ENCODE data around the gene IRGC.

IRGC gene

DNA sequence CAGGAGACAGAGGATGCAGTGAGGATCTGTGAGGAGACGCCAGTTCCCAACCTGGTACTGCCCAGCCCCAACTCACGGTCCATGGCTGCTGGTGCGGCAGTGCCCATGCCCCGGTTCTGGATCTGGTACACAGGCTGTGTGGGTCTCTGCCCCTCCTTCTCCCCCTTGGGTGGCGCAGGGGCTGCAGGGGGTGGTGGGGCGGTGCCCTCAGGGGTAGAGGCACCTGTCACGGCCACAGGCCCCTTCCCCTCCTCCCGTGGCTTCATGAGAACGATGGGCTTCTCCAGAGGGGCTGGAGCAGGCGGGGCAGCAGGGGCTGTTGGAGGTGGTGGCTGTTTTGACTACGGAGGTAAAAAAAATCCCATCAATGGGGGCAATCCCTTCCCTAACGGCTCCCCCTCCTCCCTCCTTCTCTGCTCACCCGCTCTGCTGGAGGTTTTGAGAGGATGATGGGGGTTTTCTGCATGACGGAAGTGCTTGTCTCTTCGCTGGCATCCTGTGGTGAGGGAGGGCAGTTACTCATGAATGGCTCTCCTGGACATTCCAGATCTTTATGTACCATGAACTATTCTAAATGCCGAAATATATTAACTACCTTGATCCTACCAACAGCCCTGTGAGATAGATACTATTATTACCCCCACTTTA is 31.8 kb downstream of the IRGC start:
- H3K4me1 ChIP-seq (ENCODE audit: control insufficient read depth in 1 of 2, insufficient read depth in 2 of 2, low read length in 2 of 2), result peaks cover 0 to 9% of the 10 kb centered on the region in 2 donors
- H3K27me3 ChIP-seq (ENCODE audit: low read depth, low read length), result no peaks in the 10 kb centered on the region
- no peak overlapping the region for H3K27ac ChIP-seq (ENCODE audit: low read length)
- peaks cover 50 to 64% of the 10 kb centered on the region in 2 donors for H3K36me3 ChIP-seq (ENCODE audit: control insufficient read depth in 1 of 2, insufficient read depth in 2 of 2, low read length in 2 of 2)
- H3K4me3 ChIP-seq (ENCODE audit: low read depth in 1 of 2, low read length in 2 of 2), result no peak overlapping the region
- no peaks in the 10 kb centered on the region for H3K9me3 ChIP-seq (ENCODE audit: control insufficient read depth in 1 of 2, low read length in 2 of 2)

DNA sequence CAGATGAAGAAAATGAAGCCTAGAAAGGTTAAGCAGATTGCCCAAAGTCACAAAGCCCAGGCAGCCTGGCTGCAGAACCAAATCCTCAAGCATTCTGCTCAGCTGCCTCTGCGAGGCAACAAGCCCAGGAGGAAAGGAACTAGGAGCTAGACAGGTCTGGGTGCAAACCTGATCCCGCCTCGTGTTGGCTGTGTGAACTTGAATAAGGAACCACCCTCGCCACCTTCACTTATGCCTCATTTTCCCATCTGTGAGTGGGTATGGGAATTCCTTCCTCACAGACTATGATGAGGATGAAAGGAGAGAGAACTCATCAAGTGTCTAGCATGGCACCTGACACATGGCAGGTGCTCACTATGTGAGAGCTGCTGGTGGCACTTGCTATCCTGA is 32.3 kb downstream of the IRGC start:
- H3K27ac ChIP-seq (ENCODE audit: low read length), result no peak overlapping the region
- H3K4me1 ChIP-seq (ENCODE audit: control insufficient read depth in 1 of 2, insufficient read depth in 2 of 2, low read length in 2 of 2), result peaks cover 0 to 13% of the 10 kb centered on the region in 2 donors
- H3K4me3 ChIP-seq (ENCODE audit: low read depth in 1 of 2, low read length in 2 of 2), result no peak overlapping the region
- no peaks in the 10 kb centered on the region for H3K27me3 ChIP-seq (ENCODE audit: low read depth, low read length)
- H3K36me3 ChIP-seq (ENCODE audit: control insufficient read depth in 1 of 2, insufficient read depth in 2 of 2, low read length in 2 of 2), result peaks cover 47 to 59% of the 10 kb centered on the region in 2 donors
- H3K9me3 ChIP-seq (ENCODE audit: control insufficient read depth in 1 of 2, low read length in 2 of 2), result no peaks in the 10 kb centered on the region

DNA sequence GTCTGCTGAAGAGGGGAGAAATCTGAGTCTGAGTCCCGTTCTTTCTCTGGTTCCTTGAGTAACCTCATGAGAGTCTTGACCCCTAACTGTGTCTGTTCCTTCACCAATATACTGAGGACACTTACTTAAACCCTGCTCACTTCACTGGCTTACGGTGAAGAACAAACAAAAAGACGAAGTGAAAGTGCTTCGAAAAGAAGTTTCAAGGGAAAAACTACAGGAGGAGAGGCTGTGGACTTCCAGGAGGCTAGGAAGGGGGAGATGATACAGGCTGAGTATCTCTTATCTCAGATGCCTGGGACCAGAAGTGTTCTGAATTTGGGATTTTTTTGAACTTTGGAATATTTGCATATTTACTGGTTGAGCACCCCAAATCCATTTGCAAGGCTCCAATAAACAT is 32.8 kb downstream of the IRGC start:
- no peaks in the 10 kb centered on the region for H3K9me3 ChIP-seq (ENCODE audit: control insufficient read depth in 1 of 2, low read length in 2 of 2)
- H3K27ac ChIP-seq (ENCODE audit: low read length), result no peak overlapping the region
- H3K4me1 ChIP-seq (ENCODE audit: control insufficient read depth in 1 of 2, insufficient read depth in 2 of 2, low read length in 2 of 2), result peaks cover 0 to 17% of the 10 kb centered on the region in 2 donors
- H3K4me3 ChIP-seq (ENCODE audit: low read depth in 1 of 2, low read length in 2 of 2), result no peak overlapping the region
- peaks cover 45 to 54% of the 10 kb centered on the region in 2 donors for H3K36me3 ChIP-seq (ENCODE audit: control insufficient read depth in 1 of 2, insufficient read depth in 2 of 2, low read length in 2 of 2)
- H3K27me3 ChIP-seq (ENCODE audit: low read depth, low read length), result no peaks in the 10 kb centered on the region

DNA sequence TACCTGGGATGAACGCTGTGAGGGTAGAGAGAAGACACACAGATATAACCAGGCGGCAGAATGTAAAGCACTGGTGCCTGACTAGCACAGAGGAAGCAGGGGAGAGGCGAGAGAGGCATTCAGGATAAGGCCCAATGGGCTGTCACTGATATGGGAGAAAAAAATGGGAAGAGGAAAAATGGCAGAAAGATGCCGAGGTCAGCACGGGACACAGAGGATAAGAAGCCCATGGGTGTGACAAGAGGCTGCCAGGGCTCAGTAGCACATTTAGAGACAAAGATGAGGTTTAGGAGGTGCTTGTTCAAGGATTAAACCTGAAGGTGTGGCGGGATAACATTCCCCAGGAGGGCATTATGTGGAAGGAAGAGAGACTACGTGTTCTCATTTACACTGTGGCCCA is 33.3 kb downstream of the IRGC start:
- Histone ChIP-seq H3K4me1 (ENCODE audit: control insufficient read depth in 1 of 2, insufficient read depth in 2 of 2, low read length in 2 of 2) (peaks cover 0 to 22% of the 10 kb centered on the region in 2 donors), H3K4me3 (ENCODE audit: low read depth in 1 of 2, low read length in 2 of 2) (no peak overlapping the region), H3K27me3 (ENCODE audit: low read depth, low read length) (no peaks in the 10 kb centered on the region), H3K9me3 (ENCODE audit: control insufficient read depth in 1 of 2, low read length in 2 of 2) (no peaks in the 10 kb centered on the region), H3K36me3 (ENCODE audit: control insufficient read depth in 1 of 2, insufficient read depth in 2 of 2, low read length in 2 of 2) (peaks cover 45 to 52% of the 10 kb centered on the region in 2 donors), H3K27ac (ENCODE audit: low read length) (no peak overlapping the region)

DNA sequence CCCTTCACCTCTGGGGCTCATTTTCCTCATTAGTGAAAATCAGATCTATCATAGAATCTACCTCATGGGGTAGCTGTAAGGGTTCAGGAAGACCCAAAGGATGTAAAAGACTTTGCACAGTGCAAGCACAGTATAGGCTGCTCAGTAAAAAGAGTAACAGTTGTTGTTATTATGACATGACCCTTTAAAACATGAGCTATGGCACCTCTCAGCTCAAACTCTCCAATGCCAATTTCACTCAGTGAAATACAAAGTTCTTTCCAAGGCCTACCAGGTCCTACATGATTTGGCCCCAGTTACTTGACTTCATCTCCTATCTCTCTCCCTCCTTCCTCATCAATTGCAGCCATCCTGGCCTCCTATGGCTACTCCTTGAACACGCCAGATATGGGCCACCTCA is 34.0 kb downstream of the IRGC start:
- H3K9me3 ChIP-seq (ENCODE audit: control insufficient read depth in 1 of 2, low read length in 2 of 2), result no peaks in the 10 kb centered on the region
- no peak overlapping the region for H3K4me3 ChIP-seq (ENCODE audit: low read depth in 1 of 2, low read length in 2 of 2)
- H3K27ac ChIP-seq (ENCODE audit: low read length), result no peak overlapping the region
- no peaks in the 10 kb centered on the region for H3K27me3 ChIP-seq (ENCODE audit: low read depth, low read length)
- peaks cover 0 to 23% of the 10 kb centered on the region in 2 donors for H3K4me1 ChIP-seq (ENCODE audit: control insufficient read depth in 1 of 2, insufficient read depth in 2 of 2, low read length in 2 of 2)
- H3K36me3 ChIP-seq (ENCODE audit: control insufficient read depth in 1 of 2, insufficient read depth in 2 of 2, low read length in 2 of 2), result peaks cover 41 to 56% of the 10 kb centered on the region in 2 donors

DNA sequence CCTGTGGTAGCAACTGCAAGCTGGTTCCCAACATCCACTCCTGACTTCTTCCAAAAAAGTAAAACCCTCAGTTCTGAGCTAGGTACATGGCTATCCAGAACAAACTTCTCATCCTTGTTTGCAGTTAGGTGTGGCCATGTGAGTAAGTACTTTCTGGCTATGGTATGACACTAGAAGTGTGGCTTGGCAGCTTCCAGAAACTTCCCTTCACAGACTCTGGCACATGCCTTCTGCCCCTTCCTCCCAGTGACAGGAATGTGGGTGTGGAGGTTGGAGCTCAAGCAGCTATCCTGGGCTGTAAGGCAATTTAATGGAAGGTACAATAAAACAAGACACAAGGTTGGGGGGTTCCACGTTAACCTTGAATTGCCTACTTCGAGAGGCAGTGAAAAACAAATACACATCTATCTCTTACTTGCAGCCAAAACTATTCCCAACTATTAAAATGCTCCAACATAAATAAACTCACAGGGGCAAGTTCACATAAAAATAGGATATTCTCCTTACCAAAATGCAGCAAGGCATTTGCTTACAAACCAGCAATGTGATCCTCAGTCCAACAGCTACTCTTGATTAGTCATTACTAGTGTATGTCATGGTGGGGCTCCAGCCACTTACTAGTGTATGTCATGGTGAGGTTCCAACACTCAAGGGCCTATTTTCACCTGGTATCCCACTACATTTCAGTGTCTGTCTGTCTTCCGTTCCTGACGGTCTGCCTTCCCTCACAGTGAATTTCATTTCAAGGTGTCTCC is 35.8 kb downstream of the IRGC start:
- H3K4me3 ChIP-seq (ENCODE audit: low read depth in 1 of 2, low read length in 2 of 2), result no peak overlapping the region
- peaks cover 30 to 50% of the 10 kb centered on the region in 2 donors for H3K36me3 ChIP-seq (ENCODE audit: control insufficient read depth in 1 of 2, insufficient read depth in 2 of 2, low read length in 2 of 2)
- H3K9me3 ChIP-seq (ENCODE audit: control insufficient read depth in 1 of 2, low read length in 2 of 2), result no peaks in the 10 kb centered on the region
- H3K27me3 ChIP-seq (ENCODE audit: low read depth, low read length), result no peaks in the 10 kb centered on the region
- H3K4me1 ChIP-seq (ENCODE audit: control insufficient read depth in 1 of 2, insufficient read depth in 2 of 2, low read length in 2 of 2), result peaks cover 0 to 23% of the 10 kb centered on the region in 2 donors
- no peak overlapping the region for H3K27ac ChIP-seq (ENCODE audit: low read length)

DNA sequence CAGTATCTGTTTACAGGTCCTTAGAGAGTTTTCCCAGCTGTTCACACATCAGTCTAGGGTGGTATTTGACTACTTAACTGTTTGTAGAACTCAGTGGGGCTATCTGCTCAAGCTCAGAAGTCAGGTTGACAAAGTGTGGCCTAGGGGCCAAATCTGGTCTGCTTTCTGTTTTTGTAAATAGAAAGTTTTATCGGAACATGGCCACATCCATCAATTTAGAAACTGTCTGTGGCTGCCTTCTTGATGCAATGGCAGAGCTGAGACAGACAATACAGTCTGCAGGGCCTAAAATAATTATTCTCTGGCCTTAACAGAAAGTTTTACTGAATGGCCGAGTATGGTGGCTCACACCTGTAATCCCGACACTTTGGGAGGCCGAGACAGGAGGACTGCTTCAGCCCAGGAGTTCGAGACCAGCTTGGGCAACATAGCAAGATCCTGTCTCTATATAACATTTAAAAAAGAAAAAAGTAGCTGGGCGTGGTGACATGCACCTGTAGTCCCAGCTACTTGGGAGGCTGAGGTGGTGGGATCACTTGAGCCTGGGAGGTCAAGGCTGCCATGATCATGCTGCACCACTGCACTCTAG is 36.5 kb downstream of the IRGC start:
- peaks cover 0 to 23% of the 10 kb centered on the region in 2 donors for H3K4me1 ChIP-seq (ENCODE audit: control insufficient read depth in 1 of 2, insufficient read depth in 2 of 2, low read length in 2 of 2)
- peaks cover 25 to 43% of the 10 kb centered on the region in 2 donors for H3K36me3 ChIP-seq (ENCODE audit: control insufficient read depth in 1 of 2, insufficient read depth in 2 of 2, low read length in 2 of 2)
- no peaks in the 10 kb centered on the region for H3K27me3 ChIP-seq (ENCODE audit: low read depth, low read length)
- H3K27ac ChIP-seq (ENCODE audit: low read length), result no peak overlapping the region
- H3K9me3 ChIP-seq (ENCODE audit: control insufficient read depth in 1 of 2, low read length in 2 of 2), result no peaks in the 10 kb centered on the region
- H3K4me3 ChIP-seq (ENCODE audit: low read depth in 1 of 2, low read length in 2 of 2), result no peak overlapping the region

DNA sequence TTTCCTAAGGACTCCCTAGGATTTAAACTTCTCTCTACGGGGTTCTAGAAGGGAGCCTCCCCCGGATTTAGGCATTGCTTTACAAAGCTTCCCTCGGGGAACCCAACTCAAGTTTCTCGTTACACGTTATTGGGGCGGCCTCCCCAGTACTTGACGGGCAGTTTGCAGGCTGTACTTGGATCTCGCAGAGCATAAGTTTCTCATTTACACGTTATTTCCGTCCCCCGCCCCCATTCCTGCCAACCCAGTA is 38.3 kb downstream of the IRGC start:
- peak overlapping the region; percentile 82 to 85 for H3K4me3 ChIP-seq (ENCODE audit: low read depth in 1 of 2, low read length in 2 of 2)
- H3K36me3 ChIP-seq (ENCODE audit: control insufficient read depth in 1 of 2, insufficient read depth in 2 of 2, low read length in 2 of 2), result peaks cover 9 to 25% of the 10 kb centered on the region in 2 donors
- peak overlapping the region; percentile 96 for H3K27ac ChIP-seq (ENCODE audit: low read length)
- peaks cover 0 to 23% of the 10 kb centered on the region in 2 donors for H3K4me1 ChIP-seq (ENCODE audit: control insufficient read depth in 1 of 2, insufficient read depth in 2 of 2, low read length in 2 of 2)
- H3K27me3 ChIP-seq (ENCODE audit: low read depth, low read length), result no peaks in the 10 kb centered on the region
- no peaks in the 10 kb centered on the region for H3K9me3 ChIP-seq (ENCODE audit: control insufficient read depth in 1 of 2, low read length in 2 of 2)

DNA sequence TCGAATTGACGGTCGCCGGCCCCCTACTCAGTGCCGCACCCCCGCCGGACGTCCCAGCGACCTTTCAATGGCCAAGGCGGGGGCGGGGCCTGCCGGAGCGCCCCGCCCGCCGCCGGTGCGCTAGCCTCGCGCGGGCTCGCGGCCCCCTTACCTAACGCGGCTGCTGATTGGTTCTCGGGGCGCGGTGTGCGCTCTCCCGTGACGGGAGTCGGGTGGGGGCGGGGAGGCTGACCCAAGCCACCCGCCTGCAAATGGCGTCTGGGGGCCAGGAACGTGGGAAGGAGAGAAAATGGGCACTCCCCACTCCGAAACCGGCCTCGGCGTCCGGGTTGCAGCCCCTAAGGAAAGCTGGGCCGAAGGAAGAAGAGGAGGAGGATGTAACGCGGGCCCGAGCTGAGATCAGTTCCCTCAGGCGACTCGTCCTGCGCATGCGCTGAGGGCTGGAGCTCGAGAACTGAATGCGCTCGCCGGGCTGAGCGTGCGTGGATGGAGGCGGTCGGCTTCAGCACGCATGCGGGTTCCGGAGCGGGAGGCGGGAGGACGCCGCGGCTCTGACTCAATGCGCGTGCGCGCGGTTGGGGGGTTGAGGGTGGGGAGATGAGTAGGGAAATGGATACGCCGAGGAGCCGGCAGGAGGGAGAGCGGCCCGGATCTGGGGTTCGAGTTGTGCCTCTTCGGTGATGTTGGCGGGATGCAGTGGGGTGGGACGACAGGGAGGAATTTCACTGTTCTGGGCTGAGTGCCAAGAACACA is 38.8 kb downstream of the IRGC start, which contains the start of gene SMG9:
Gene SMG9 (minus strand): TSS at position 460 of the 753 bp plus-strand sequence. CDS start 4,221 bp downstream, outside the sequence.
- H3K27ac ChIP-seq (ENCODE audit: low read length), result peak within 1 kb of the TSS; percentile 96
- H3K4me1 ChIP-seq (ENCODE audit: control insufficient read depth in 1 of 2, insufficient read depth in 2 of 2, low read length in 2 of 2), result peaks cover 0 to 23% of the 10 kb centered on the region in 2 donors

DNA sequence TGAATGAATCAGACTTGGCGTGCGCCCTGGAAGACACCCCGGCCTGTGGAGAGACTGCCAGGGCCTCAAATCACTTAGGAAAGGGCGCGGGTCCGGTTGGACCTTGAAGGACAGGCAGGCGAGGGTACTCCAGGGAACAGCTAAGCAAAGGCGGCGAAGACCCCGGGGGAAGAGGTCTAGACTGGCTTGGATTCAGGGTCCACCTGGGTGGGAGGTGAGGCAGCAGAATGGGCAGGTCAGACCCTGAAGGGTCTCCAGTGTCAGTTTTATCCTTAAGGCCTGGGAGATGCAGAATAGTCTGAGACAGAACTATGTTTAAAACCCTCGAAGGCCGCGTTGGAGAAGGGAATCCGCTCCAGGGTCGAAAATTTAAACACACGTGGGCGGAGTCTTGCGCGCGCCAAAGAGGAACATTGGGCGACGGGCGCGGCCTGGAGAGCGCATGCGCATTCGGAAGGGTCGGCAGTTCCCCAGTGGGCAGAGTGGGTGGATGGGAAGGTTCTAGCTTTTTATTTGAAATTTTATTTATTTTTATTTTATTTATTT is 39.5 kb downstream of the IRGC start:
- Histone ChIP-seq H3K27ac (ENCODE audit: low read length) (peak overlapping the region; percentile 96), H3K36me3 (ENCODE audit: control insufficient read depth in 1 of 2, insufficient read depth in 2 of 2, low read length in 2 of 2) (peaks cover 0 to 13% of the 10 kb centered on the region in 2 donors), H3K9me3 (ENCODE audit: control insufficient read depth in 1 of 2, low read length in 2 of 2) (no peaks in the 10 kb centered on the region), H3K4me1 (ENCODE audit: control insufficient read depth in 1 of 2, insufficient read depth in 2 of 2, low read length in 2 of 2) (peaks cover 0 to 23% of the 10 kb centered on the region in 2 donors), H3K4me3 (ENCODE audit: low read depth in 1 of 2, low read length in 2 of 2) (peak overlapping the region; percentile 82 to 85), H3K27me3 (ENCODE audit: low read depth, low read length) (no peaks in the 10 kb centered on the region)

More for the DNA sequence above, 38.8 kb downstream of the IRGC start, which contains the start of gene SMG9:
- peak within 1 kb of the TSS; percentile 82 to 85 for H3K4me3 ChIP-seq (ENCODE audit: low read depth in 1 of 2, low read length in 2 of 2)
- H3K9me3 ChIP-seq (ENCODE audit: control insufficient read depth in 1 of 2, low read length in 2 of 2), result no peaks in the 10 kb centered on the region
- peaks cover 4 to 20% of the 10 kb centered on the region in 2 donors for H3K36me3 ChIP-seq (ENCODE audit: control insufficient read depth in 1 of 2, insufficient read depth in 2 of 2, low read length in 2 of 2)
- H3K27me3 ChIP-seq (ENCODE audit: low read depth, low read length), result no peaks in the 10 kb centered on the region

DNA sequence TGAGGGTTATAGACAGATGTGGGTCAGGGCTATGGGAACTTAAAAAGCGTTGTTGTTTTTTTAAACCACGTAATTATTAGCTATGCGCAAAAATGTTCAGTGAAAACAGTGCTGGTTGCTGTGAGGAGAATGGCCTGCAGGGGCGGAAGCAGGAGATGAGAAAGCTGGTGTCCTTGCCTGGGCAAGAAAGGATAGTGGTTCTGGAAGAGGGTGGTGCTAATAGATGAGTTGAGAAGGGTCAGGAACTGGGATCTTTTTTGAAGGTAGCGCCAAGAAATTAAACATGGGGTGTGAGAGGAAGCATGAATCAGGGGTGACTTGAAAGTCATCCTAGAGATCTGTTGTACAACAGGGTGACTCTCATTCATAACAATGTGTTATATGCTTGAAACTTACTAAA is 43.6 kb downstream of the IRGC start:
- H3K27me3 ChIP-seq (ENCODE audit: low read depth, low read length), result no peaks in the 10 kb centered on the region
- no peaks in the 10 kb centered on the region for H3K4me1 ChIP-seq (ENCODE audit: control insufficient read depth in 1 of 2, insufficient read depth in 2 of 2, low read length in 2 of 2)
- no peak overlapping the region for H3K4me3 ChIP-seq (ENCODE audit: low read depth in 1 of 2, low read length in 2 of 2)
- no peaks in the 10 kb centered on the region for H3K9me3 ChIP-seq (ENCODE audit: control insufficient read depth in 1 of 2, low read length in 2 of 2)
- no peak overlapping the region for H3K27ac ChIP-seq (ENCODE audit: low read length)
- H3K36me3 ChIP-seq (ENCODE audit: control insufficient read depth in 1 of 2, insufficient read depth in 2 of 2, low read length in 2 of 2), result peaks cover 0 to 7% of the 10 kb centered on the region in 2 donors
